GM21529 (cell line): ENCODE data around the gene PATL1.

Source experiments
- ATAC-seq: cut with Tn5 transposase; IDR thresholded peaks from one replicate; pipeline ENCODE4 v1.9.1; 2021; ENCODE audit not compliant: unreplicated experiment

PATL1 gene

DNA sequence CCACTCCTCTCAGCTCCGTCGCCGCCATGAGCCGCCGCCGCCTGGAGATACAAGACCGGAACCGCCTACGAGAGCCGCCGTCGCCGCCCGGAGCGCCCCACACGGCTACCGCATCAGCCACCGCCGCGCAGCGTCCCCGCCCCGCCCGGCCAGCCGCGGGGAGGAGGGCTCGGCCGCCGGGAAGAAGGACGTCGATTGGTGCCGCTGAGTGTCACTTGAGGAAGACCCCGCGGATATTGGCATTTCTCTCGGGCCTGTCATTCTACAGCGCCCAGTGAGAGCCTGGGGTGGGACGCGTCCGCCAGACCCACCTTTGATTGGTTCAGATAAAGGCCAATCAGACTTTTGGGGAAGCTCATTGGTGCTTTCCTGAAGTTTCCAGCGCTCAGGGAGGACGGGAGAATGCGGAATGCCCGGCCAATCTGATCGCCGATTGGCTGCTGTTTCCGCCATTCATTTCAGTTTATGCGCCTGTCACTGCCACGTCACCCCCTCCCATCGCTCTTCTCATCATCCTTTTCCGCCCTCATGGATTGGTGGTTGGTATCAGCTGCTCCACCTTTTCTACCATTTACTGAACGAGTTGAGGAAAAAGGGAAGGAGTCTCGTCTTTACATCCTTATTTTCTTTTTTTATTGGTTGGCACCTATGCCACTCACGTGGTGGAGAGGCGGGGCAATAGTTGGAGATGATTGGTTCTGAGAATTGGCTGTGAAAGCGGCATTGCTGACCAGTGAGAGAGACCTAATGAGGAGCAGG is 53.0 kb downstream of the PATL1 start, which contains the start of gene OSBP:
OSBP (minus strand) TSS at position 138 of the 759 bp plus-strand sequence; CDS start at position 28, 110 bp downstream.
- peak; percentile 85 for ATAC-seq

DNA sequence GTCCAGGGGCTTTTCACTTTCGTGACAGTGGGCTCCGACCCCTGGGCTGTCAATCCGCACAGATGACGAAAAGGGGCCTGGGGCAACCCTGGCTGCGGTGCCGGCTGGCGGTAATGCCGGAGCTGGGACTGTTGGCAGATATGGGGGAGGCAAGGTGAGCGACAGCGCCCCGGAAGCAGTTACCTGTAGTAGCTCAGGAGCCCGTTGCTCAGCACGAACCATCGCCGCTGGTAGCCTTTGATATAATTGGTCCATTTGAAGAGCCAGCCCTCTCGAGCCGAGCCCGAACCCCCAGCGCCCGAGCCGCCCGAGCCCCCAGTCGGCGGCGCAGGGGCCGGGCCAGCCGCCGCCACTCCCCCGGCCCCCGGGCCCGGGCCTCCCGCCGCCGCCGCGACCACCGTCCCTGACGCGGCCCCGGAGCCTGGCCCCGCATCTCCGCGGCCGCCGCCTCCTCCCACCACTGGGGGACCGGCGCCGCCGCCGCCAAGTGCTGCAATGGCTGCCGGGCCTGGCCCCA is 53.7 kb downstream of the PATL1 start:
- peak; percentile 9 for ATAC-seq

DNA sequence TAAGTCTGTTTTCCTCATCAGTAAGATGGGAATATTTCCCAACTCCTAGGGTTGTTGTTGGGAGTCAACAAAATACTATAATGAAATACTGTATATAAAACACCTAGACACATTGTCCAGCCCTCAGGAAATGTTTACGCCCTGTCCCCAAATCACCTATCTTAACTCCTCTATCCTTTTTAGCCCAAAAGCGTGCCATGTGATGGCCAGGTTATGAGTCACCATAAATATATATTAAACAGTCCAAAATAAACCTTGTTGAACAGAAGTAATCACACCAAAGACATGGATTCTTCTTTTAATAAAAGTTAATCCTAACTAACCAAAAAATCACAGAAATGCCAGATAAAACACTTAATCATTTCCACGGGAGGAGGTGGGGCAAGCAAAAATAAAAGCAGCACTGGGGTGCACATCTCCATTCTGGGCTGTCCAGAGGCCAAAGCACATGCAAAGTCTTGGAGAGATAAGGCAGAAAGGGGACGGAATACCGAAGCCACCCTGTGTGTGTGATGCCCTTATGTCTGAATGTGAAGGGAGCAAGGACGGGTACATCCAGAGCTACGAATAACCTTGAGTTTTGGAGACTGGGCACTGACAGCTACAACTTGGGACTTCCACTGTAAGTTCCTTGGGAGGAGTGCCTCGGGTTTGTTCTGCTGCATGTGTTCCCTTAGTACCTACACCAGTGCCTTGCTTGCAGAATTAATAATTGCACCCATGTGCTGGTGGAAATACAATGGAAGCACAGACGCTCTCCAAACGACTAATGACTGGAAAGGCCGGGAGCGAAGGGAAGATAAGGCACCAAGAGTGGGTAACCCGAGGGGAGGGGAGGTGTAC is 54.3 kb downstream of the PATL1 start:
- ATAC-seq = no peak

DNA sequence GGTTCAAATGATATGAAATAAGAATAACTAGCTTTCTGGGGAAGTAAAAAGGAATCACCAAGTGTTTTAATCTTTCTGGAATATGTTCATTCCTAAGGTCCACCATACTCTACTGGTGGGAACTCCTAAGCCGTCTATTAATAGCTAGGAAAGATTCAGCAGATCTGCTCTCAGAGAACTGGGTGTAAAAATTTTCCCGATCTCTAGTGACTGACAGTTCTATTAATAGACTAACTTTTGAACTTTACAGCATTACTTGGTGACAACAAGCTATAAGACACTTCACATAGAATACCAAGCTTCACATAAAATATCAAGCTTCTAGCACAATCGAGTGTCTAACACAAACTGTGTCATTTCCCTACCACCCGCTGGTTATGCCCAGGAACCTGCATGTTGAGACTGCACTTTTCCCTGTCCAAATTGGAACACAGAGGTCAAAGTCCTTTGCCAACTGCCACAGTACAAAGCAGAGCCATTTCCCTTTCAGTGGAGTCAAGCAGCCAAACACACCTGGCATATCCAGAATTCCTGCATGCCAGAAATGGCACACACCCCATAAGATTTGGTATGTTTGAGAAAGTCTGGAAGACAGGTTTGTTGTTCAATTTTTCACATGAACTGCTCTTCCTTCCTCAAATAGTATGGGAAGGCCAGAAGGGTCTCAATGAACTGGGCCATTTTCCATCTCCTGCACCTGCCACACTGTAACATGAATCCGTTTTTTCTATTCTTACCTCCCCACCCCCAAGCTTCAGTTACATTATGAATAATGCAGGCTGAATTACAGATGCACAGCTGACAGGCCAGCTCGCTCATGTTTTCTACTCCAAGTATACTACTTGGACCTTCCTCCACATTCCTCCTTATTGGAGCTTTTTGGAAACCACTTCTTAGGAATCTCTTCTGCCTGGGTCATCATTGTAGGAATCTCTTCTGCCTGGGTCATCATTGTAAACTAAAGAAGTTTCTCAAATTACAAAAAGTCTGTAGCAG is 57.0 kb downstream of the PATL1 start:
- ATAC-seq = no peak

DNA sequence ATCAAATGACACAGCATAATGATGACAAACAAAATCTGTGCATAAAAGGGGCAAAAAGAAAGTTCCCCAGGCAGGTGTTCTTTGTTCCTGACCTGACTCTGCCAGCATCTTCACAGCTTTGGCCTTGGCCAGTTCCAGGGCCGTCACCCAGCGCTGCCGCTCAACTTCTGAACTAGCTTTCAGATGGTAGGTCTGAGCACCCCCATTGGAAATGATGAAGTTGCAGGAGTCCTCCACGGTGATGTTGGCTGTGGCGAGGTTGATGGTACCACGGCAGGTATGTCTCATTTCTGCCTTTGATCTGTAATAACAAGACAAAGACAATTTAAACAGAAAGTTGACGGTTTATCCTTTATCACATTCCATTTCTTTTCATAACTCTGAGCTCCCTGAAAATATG is 58.5 kb downstream of the PATL1 start:
- ATAC-seq = no peak

DNA sequence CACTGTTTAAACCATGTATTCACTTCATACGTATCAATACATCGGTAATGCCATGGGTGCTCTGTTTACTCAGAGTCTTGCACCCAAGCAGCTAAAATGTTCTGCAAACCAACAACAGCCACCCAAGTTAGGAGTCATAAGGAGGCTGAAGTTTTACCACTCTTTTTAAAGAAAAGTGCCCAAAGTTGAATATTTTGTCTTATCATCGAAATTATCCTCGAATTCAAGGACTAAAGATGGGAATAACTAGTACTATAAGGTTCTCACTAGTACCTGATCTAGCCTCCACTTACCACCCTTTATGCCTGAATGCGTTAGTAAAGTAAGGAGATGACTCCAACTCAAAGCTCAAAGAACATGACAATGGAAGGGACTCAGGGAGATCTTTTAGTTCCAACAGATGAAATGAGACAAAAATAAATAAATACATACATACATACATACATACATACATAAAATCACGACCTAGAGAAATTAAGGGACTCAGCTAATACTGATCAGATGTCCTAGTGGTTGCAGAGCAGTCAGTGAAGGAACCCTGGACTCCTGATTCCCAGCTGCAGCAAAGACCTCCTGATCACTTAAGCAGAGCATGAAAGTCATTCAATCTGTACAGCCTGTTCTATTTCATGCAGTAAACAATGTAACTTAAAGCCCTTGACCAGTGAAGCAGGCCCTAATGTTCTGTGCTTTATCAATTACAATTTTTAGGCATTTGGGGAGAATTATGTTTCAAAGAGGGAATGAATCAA is 61.0 kb downstream of the PATL1 start:
- ATAC-seq = no peak

DNA sequence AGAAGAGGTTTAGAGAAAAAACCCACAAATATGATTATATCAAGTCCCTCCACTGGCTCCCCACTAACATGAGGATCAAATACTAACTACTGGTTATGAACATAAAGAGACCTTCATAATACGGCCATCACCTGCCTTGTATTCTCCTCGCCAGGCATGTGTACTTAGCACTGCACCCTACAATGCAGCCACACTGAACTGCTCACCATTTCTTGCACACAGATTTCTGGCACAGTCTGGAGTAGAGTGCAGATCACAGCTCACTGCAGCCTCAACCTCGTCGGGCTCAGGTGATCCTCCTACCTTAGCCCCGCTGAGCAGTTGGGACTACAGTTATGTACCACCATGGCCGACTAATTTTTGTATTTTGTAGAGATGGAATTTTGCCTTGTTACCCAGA is 66.4 kb downstream of the PATL1 start:
- ATAC-seq = no peak

DNA sequence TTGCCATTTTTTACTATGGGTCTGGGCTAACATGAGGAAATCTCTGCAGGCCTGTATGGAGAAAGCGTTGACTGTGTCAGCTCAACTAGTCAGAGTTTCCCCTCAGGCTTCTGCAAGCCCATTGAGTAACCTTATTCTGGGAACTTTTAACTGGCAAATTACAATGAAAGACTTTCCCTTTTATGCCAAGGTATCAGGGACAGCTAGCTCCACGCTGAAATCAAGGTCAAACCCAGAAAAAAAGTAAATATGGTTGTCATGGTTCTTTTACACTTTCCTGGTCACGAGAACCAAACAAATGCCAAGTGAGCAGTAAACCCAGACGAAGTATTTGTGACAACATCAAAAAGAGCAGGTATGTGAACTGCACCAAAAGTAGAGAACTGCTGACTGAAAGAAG is 67.0 kb downstream of the PATL1 start:
- no peak for ATAC-seq

DNA sequence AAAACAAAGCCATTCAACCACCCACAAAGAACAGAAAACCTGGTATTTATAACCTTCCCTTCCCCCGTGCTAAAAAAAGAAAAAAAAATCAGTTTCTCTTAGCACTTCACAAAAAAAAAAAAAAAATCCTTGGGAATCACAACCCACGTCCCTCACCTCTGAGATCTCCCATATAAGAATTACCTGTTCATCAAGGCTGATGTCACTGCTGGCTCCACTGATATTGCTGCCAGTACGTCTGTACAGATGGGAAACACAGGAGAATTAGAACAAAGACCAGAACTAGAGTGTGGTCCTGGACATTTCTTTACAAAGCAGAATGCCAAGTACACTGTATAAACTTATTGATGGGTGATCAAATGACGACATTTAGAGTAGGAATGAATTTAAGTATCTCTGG is 68.2 kb downstream of the PATL1 start:
- ATAC-seq = no peak

DNA sequence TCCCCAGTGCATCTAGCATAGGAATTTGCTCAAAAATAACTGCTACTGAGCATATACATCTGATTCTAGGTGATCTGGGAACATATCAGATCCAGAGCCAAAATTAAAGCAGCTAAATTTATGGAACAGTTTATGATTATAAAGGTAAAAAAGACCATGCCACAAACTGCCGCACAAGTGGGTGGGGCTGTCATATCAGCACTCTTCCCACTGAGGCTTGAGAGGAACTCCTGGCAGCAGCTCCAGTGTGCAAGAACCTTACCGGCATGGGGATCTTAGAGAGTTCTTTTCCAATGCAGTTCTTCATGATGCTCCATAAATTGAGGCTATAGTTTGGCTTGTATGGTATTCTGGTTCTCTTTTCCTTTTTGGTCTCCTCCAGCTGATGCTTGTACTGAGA is 68.6 kb downstream of the PATL1 start:
- ATAC-seq = no peak

DNA sequence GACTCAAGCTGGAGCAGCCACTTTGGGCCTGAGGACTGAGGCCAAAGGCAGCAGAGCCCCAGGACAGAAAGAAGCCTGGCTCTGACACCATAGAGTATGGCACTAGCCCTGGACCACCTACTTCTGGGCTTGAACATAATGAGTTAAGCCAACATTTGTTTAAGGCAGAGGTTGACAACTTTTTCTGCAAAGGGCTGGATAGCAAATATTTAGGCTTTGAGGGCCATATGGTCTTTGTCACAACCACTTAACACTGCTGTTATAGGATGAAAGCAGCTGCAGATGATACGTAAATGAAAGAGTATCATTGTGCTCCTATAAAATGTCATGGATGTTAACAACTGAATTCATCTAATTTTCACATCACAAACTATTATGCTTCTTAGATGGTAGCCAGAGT is 69.9 kb downstream of the PATL1 start:
- no peak for ATAC-seq
